ENCODE data around the gene TYRP1. TPM values are rescaled to one million over a fixed set of nuclear protein-coding genes. Genes with fewer than 3 reads are reported as not detected.

TYRP1 gene
- total and polyA plus RNA-seq, 8 donors, result 0.18 to 4.7 (median 2.2) TPM; not detected in 4

DNA sequence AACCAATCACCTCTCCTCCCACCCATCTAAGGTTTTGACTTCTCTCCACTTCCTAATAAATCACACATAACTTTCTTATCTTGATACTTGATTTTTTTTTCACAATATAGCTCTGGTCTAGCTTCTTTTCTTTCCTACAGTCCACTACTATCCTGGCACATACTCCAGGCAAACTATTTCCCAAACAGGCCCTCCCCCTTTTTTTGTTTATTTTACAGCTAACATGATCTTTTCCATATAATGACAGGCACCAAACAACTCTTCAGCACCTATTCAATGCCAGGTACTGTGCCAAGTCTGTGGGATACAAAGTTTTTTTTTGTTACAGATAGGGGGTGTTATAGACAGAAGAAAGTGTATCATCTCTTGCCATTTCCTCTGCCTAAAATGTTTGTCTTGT is 7.9 kb downstream of the TYRP1 start:
- intact Hi-C loops (cut with DNase I; ENCODE audit: low total_unique reads), result no loop called here
- H3K27me3 ChIP-seq, result no peaks in the 10 kb centered on the region

DNA sequence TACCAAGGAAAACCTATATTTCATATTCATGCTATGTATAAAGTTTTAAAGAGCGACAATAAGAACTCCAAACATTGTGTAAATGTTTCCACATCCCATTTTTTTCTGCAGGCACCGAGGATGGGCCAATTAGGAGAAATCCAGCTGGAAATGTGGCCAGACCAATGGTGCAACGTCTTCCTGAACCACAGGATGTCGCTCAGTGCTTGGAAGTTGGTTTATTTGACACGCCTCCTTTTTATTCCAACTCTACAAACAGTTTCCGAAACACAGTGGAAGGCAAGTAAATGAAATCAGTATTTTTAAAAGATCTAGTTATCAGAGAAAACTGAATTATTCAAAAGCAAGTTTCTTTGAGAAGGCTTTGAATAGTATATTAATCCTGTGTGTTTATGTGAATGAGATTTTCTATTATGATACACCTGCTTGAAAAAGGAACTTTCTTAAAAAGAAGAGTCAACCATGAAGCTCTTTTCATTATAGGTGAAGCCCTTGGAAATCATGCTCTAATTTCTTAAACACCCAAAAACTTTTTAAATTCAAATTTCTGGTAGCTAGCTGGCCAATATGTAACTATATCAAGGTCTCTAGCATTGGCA is 9.1 kb downstream of the TYRP1 start:
- no peak overlapping the region for H3K4me3 ChIP-seq
- H3K9me3 ChIP-seq, result no peaks in the 10 kb centered on the region
- H3K27ac ChIP-seq, result no peak overlapping the region
- TF ChIP-seq EP300 (IDR thresholded peaks at IDR 0.05) (no peak), POLR2AphosphoS5 (IDR thresholded peaks at IDR 0.05) (peak in 1 of 3 donors; percentile 45), POLR2A (IDR thresholded peaks at IDR 0.05) (no peak)
- TF ChIP-seq, protein P1, sequence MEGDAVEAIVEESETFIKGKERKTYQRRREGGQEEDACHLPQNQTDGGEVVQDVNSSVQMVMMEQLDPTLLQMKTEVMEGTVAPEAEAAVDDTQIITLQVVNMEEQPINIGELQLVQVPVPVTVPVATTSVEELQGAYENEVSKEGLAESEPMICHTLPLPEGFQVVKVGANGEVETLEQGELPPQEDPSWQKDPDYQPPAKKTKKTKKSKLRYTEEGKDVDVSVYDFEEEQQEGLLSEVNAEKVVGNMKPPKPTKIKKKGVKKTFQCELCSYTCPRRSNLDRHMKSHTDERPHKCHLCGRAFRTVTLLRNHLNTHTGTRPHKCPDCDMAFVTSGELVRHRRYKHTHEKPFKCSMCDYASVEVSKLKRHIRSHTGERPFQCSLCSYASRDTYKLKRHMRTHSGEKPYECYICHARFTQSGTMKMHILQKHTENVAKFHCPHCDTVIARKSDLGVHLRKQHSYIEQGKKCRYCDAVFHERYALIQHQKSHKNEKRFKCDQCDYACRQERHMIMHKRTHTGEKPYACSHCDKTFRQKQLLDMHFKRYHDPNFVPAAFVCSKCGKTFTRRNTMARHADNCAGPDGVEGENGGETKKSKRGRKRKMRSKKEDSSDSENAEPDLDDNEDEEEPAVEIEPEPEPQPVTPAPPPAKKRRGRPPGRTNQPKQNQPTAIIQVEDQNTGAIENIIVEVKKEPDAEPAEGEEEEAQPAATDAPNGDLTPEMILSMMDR (IDR thresholded peaks at IDR 0.05), result peak in 4 of 7 experiments; percentile 30 to 43 (median 38)
- H3K4me1 ChIP-seq, result peaks cover 0 to 17% (median 6%) of the 10 kb centered on the region in 4 donors
- DNase-seq, result peak in 1 of 2 donors; percentile 79
- intact Hi-C loops (cut with DNase I; ENCODE audit: low total_unique reads), result no loop called here
- no peaks in the 10 kb centered on the region for H3K27me3 ChIP-seq
- no peaks in the 10 kb centered on the region for H3K36me3 ChIP-seq
- WGBS, 5 donors, result 13 to 24% (median 20%) methylated on average over 6 of the region's 6 CpGs

More for the DNA sequence above, 7.9 kb downstream of the TYRP1 start:
- TF ChIP-seq, protein P1 (IDR thresholded peaks at IDR 0.05), result no peak
- no peak for TF ChIP-seq POLR2AphosphoS5 (IDR thresholded peaks at IDR 0.05)
- no peak for TF ChIP-seq POLR2A (IDR thresholded peaks at IDR 0.05)
- no peak for TF ChIP-seq EP300 (IDR thresholded peaks at IDR 0.05)
- Histone ChIP-seq H3K4me3 (no peak overlapping the region), H3K4me1 (peaks cover 0 to 21% (median 9%) of the 10 kb centered on the region in 4 donors), H3K27ac (no peak overlapping the region), H3K36me3 (no peaks in the 10 kb centered on the region), H3K9me3 (no peaks in the 10 kb centered on the region)
- DNase-seq, result no peak

DNA sequence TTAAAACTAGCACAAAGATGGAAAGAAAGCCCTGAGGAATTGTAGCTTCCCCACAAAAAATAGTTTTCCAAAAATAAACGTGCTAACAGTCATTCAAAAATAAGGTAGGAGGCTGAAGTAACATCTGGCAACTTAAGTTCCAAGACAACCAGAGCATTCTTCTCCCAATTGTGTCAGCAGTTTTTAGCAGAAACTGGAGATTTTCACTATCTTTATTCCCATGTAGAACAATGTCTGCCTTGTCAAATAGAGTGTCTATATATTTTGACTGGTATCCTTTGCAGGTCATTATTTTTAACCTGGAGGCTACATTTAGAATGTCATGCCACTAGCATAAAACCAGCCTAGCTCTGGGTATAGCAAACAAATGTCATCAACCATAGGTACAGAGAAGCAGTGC is 10.8 kb downstream of the TYRP1 start:
- Histone ChIP-seq H3K4me1 (no peaks in the 10 kb centered on the region), H3K9me3 (no peaks in the 10 kb centered on the region), H3K27ac (no peak overlapping the region), H3K27me3 (no peaks in the 10 kb centered on the region), H3K4me3 (no peak overlapping the region), H3K36me3 (no peaks in the 10 kb centered on the region)
- intact Hi-C loops (cut with DNase I; ENCODE audit: low total_unique reads), result no loop called here
- DNase-seq, result no peak
- 11 to 43% (median 33%) methylated on average over 1 of the region's 1 CpG for WGBS, 5 donors
- TF ChIP-seq EP300 (IDR thresholded peaks at IDR 0.05), result no peak

DNA sequence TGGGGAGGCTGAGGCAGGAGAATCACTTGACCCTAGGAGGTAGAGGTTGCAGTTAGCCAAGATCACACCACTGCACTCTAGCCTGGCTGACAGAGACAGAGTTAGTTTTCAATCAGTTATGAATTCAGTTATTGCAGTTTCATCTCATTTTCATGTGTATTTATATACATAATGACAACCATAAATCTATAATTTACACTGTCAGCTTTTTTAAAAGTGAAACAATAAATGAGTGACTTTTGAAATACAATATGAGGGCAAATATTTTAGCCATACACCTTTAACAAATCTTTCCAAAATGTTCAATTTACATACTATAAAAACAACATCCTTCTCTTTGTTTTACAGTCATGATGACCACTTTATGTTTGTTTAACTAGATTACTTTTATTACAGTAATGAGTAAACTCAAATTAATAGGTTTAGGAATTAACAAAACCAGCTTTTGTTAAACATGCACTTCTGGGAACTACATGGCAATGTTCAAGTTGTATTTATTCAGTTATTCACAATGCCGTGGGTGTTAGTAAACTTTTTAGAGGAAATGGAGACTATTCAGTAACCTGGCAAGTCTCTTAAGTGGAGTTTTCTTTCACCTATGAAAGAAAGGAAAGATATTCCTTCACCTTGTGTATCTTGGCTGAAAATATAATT is 12.7 kb downstream of the TYRP1 start:
- DNase-seq, result no peak
- intact Hi-C loops (cut with DNase I; ENCODE audit: low total_unique reads), result no loop called here
- no peaks in the 10 kb centered on the region for H3K27me3 ChIP-seq
- H3K4me3 ChIP-seq, result no peak overlapping the region
- WGBS, 5 donors, result 14 to 30% (median 25%) methylated on average over 1 of the region's 1 CpG
- no peaks in the 10 kb centered on the region for H3K9me3 ChIP-seq
- no peaks in the 10 kb centered on the region for H3K36me3 ChIP-seq
- H3K27ac ChIP-seq, result no peak overlapping the region
- TF ChIP-seq POLR2A (IDR thresholded peaks at IDR 0.05) (no peak), POLR2AphosphoS5 (IDR thresholded peaks at IDR 0.05) (no peak), EP300 (IDR thresholded peaks at IDR 0.05) (no peak)
- H3K4me1 ChIP-seq, result no peaks in the 10 kb centered on the region

DNA sequence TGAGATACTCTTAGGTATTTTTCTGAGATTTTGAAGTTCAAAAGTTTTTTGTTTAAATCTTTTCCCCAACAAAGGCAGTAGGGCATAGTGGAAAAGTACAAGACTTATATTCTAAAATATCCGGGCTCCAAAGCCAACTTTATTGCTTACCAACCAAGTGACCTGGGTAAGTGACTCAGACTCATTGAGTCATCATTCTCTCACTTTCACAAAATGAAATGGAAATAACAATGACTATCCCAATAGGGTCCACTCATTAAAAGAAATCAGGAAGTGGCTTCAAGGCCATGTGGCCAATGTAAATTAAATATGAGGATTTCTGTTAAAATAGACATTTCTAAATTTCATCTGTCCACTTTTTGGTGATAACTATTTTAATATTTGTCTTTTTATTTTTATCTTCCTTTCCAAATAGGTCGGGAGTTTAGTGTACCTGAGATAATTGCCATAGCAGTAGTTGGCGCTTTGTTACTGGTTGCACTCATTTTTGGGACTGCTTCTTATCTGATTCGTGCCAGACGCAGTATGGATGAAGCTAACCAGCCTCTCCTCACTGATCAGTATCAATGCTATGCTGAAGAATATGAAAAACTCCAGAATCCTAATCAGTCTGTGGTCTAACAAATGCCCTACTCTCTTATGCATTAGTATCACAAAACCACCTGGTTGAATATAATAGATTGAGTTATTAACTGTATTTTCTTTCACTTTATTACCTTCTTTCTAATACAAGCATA is 15.5 kb downstream of the TYRP1 start:
- no peak overlapping the region for H3K27ac ChIP-seq
- H3K36me3 ChIP-seq, result no peaks in the 10 kb centered on the region
- H3K27me3 ChIP-seq, result no peaks in the 10 kb centered on the region
- TF ChIP-seq, protein P1 (IDR thresholded peaks at IDR 0.05), result no peak
- TF ChIP-seq EP300 (IDR thresholded peaks at IDR 0.05) (no peak), POLR2AphosphoS5 (IDR thresholded peaks at IDR 0.05) (no peak), POLR2A (IDR thresholded peaks at IDR 0.05) (no peak)
- H3K9me3 ChIP-seq, result no peaks in the 10 kb centered on the region
- H3K4me3 ChIP-seq, result no peak overlapping the region
- no peak for DNase-seq
- H3K4me1 ChIP-seq, result no peaks in the 10 kb centered on the region
- intact Hi-C loops (cut with DNase I; ENCODE audit: low total_unique reads), result no loop called here
- 71 to 82% (median 80%) methylated on average over 5 of the region's 5 CpGs for WGBS, 5 donors

Data from stomach (tissue), 9 donors.